Stimulated activated CD8-positive, alpha-beta memory T cell treated with anti-CD3 and anti-CD28 coated beads, Interleukin-7, amount 100 ng/mL, for 48 hours (primary cell): Measurements from ENCODE around the gene GJB2.
"Not testable (repeated sequence)": the region's sequence is repeated elsewhere in the genome, so short reads cannot be mapped to it uniquely, and the experiment has no call there.

Source experiments
- DNase-seq, 2 donors: peaks; one replicate each; pipeline ENCODE4 v3.0.0-alpha.2; 2020; ENCODE audit warnings: low read depth in 1 of 2; ENCODE audit errors: extremely low read depth in 1 of 2

GJB2 gene

GRCh38 chr13:20171364-20171763 is 21.4 kb downstream of the GJB2 start:
- DNase-seq: no peak

GRCh38 chr13:20170921-20171320 is 21.8 kb downstream of the GJB2 start:
- no peak for DNase-seq

- no peak for DNase-seq
These were observed 24.3 kb downstream of the GJB2 start for GRCh38 chr13:20168396-20168795.

GRCh38 chr13:20165417-20166257 is 27.1 kb downstream of the GJB2 start:
- DNase-seq: no peak

- DNase-seq: no peak
These were observed 30.8 kb downstream of the GJB2 start for GRCh38 chr13:20161951-20162300.

- DNase-seq: peak; percentile 34 to 47
These were observed 31.3 kb downstream of the GJB2 start for GRCh38 chr13:20161275-20161950.

GRCh38 chr13:20160306-20161274 is 32.1 kb downstream of the GJB2 start, which contains the start of gene GJA3:
TSS of gene GJA3 (minus strand) at chr13:20161052. CDS start at chr13:20143288, 17,764 bp downstream.
- DNase-seq: peak; percentile 38 to 50

GRCh38 chr13:20159646-20160305 is 33.0 kb downstream of the GJB2 start:
- no peak for DNase-seq

- no peak for DNase-seq
These were observed 35.5 kb downstream of the GJB2 start for GRCh38 chr13:20157151-20157796.

GRCh38 chr13:20156702-20157101 is 36.0 kb downstream of the GJB2 start:
- DNase-seq: no peak

- DNase-seq: not testable (repeated sequence)
These were observed 39.4 kb downstream of the GJB2 start for GRCh38 chr13:20153290-20153689.

- no peak for DNase-seq
These were observed 41.1 kb downstream of the GJB2 start for GRCh38 chr13:20151612-20152011.

GRCh38 chr13:20151016-20151415 is 41.7 kb downstream of the GJB2 start:
- DNase-seq: no peak

- no peak for DNase-seq
These were observed 42.2 kb downstream of the GJB2 start for GRCh38 chr13:20150561-20150960.

GRCh38 chr13:20149762-20150161 is 43.0 kb downstream of the GJB2 start:
- DNase-seq: no peak

GRCh38 chr13:20148501-20149183 is 44.1 kb downstream of the GJB2 start:
- DNase-seq: no peak

- no peak for DNase-seq
These were observed 46.4 kb downstream of the GJB2 start for GRCh38 chr13:20146381-20146780.

GRCh38 chr13:20145521-20145920 is 47.2 kb downstream of the GJB2 start:
- no peak for DNase-seq

- no peak for DNase-seq
These were observed 48.4 kb downstream of the GJB2 start for GRCh38 chr13:20144141-20144850.
